HepG2 (cell line): ENCODE measurements around the gene CDHR3. TPM values are rescaled to one million over a fixed set of nuclear protein-coding genes. Genes with fewer than 3 reads are reported as not detected.

ENCODE experiments used
- ATAC-seq: fragments of 200-7000 bp; cut with Tn5 transposase; 3 replicates; pipeline ENCODE4 v1.9.1; 2020; ENCODE audit warnings: mild to moderate bottlenecking, moderate library complexity
- BruUV-seq: library from RNA; stranded (reverse); fragments of 400-500 nt; replicated peaks from 2 replicates; lab custom pipeline; 2021; lab: Mats Ljungman, UMichigan
- CTCF ChIA-PET: fragments of 300-600 bp; formaldehyde crosslinking; extraction: SDS; loops from one replicate; lab custom pipeline; 2021; ENCODE audit warnings: low total read pairs, inconsistent platforms, low intra/inter-chr PET ratio; lab: Yijun Ruan, JAX
- POLR2A ChIA-PET: fragments of 350-600 bp; sonication (Branson Sonifier 250); formaldehyde crosslinking; loops from one replicate; lab custom pipeline; 2020; ENCODE audit warnings: antibody characterized with exemption, inconsistent platforms; lab: Yijun Ruan, JAX
- DNase-seq: peaks from one replicate; pipeline ENCODE4 v3.0.0-alpha.2; 2015; ENCODE audit warnings: low spot score
- FAIRE-seq: peaks from 3 replicates; lab custom pipeline; 2011; peaks lifted over from hg19 to GRCh38; lab: Jason Lieb, UNC
- H2AFZ ChIP-seq: one replicate; pipeline ENCODE4 v1.6.1; 2011; ENCODE audit warnings: low read length, inconsistent platforms
- H3K27ac ChIP-seq: fragments of 300-600 bp; 3 replicates; pipeline ENCODE4 v1.8.0; 2011; ENCODE audit warnings: mixed run types, mild to moderate bottlenecking, mixed read lengths, low read length, inconsistent platforms; ENCODE audit not compliant: insufficient read depth; ENCODE audit errors: extremely low read length
- H3K27me3 ChIP-seq, 2 experiments: fragments of 200-600 bp in 1 of 2; 2 replicates in 1 of 2; 3 replicates in 1 of 2; pipeline versions ENCODE4 v1.6.0 to v1.8.0; 2011; ENCODE audit warnings: low read length in 2 of 2, mild to moderate bottlenecking in 2 of 2, moderate library complexity in 2 of 2, inconsistent platforms in 1 of 2; ENCODE audit not compliant: insufficient read depth in 2 of 2, control insufficient read depth in 1 of 2
- H3K36me3 ChIP-seq, 2 experiments: fragments of 200-600 bp in 1 of 2; replicated peaks in 1 of 2; 2 replicates in 1 of 2; 3 replicates in 1 of 2; pipeline versions ENCODE4 v1.5.1 to v1.8.0; 2011; ENCODE audit warnings: low read length in 2 of 2, inconsistent platforms in 1 of 2; ENCODE audit not compliant: insufficient read depth in 2 of 2, control insufficient read depth in 1 of 2
- H3K4me1 ChIP-seq: 2 replicates; pipeline ENCODE4 v1.5.1; 2012; ENCODE audit warnings: low read length, inconsistent platforms; ENCODE audit not compliant: insufficient read depth
- H3K4me2 ChIP-seq: 2 replicates; pipeline ENCODE4 v1.6.0; 2011; ENCODE audit warnings: low read depth, low read length, inconsistent platforms
- H3K4me3 ChIP-seq, 3 experiments: fragments of 200-600 bp in 1 of 3; sonication (generic), shearing (Covaris generic) in 1 of 3; replicated peaks in 1 of 3; 2 replicates each; pipeline ENCODE4 v1.5.1; 2011 to 2016; ENCODE audit warnings: low read length in 3 of 3, inconsistent platforms in 2 of 3, low read depth in 2 of 3, mild to moderate bottlenecking in 2 of 3, control low read depth in 1 of 3, mixed read lengths in 1 of 3; ENCODE audit not compliant: insufficient read depth in 1 of 3
- H3K79me2 ChIP-seq: one replicate; pipeline ENCODE4 v1.6.1; 2011; ENCODE audit warnings: low read length, inconsistent platforms; ENCODE audit not compliant: insufficient read depth
- H3K9ac ChIP-seq: 2 replicates; pipeline ENCODE4 v1.6.0; 2011; ENCODE audit warnings: mild to moderate bottlenecking, low read depth, low read length, inconsistent platforms; ENCODE audit not compliant: insufficient read depth
- H3K9me3 ChIP-seq: 2 replicates; pipeline ENCODE4 v1.5.1; 2012; ENCODE audit warnings: mild to moderate bottlenecking, low read length
- H4K20me1 ChIP-seq: 2 replicates; pipeline ENCODE4 v1.6.0; 2011; ENCODE audit warnings: inconsistent platforms, mild to moderate bottlenecking, low read length, moderate library complexity; ENCODE audit not compliant: insufficient read depth
- IRX3 ChIP-seq: sonication (generic); formaldehyde crosslinking; IDR thresholded peaks from 2 replicates; pipeline ENCODE4 v1.8.1; 2023; ENCODE audit warnings: mild to moderate bottlenecking, low read depth, missing genetic modification reagents, borderline replicate concordance
- LCORL ChIP-seq, 2 experiments: fragments of 450-650 bp in 1 of 2; sonication (generic) in 1 of 2; formaldehyde crosslinking in 1 of 2; IDR thresholded peaks; 2 replicates each; pipeline versions ENCODE4 v1.5.0 to v1.6.1; 2017 to 2020; ENCODE audit warnings: antibody characterized with exemption in 1 of 2, missing genetic modification reagents in 1 of 2
- MAZ ChIP-seq, 2 experiments: sonication (generic) in 1 of 2; formaldehyde crosslinking in 1 of 2; IDR thresholded peaks; 2 replicates each; pipeline versions ENCODE4 v1.5.0 to v1.6.1; 2012 to 2020; ENCODE audit warnings: low read depth in 2 of 2, mild to moderate bottlenecking in 2 of 2, borderline replicate concordance in 1 of 2, improper control_type of control experiment in 1 of 2, low read length in 1 of 2, missing genetic modification reagents in 1 of 2, moderate library complexity in 1 of 2
- SMARCC2 ChIP-seq: fragments of 450-650 bp; IDR thresholded peaks from 2 replicates; pipeline ENCODE4 v1.6.1; 2017; ENCODE audit warnings: antibody characterized with exemption, mild to moderate bottlenecking
- STAG1 ChIP-seq: sonication (generic); formaldehyde crosslinking; IDR thresholded peaks from 2 replicates; pipeline ENCODE4 v1.4.0; 2020; ENCODE audit warnings: missing genetic modification reagents
- XRCC5 ChIP-seq: fragments of 200-400 bp; formaldehyde crosslinking; optimal IDR thresholded peaks from 2 replicates; pipeline ENCODE3; 2017; ENCODE audit warnings: mild to moderate bottlenecking, low read length
- ZNF451 ChIP-seq: sonication (generic); formaldehyde crosslinking; IDR thresholded peaks from 2 replicates; pipeline ENCODE4 v1.5.0; 2020; ENCODE audit warnings: mild to moderate bottlenecking, missing genetic modification reagents
- ZNF501 ChIP-seq: sonication (generic); formaldehyde crosslinking; IDR thresholded peaks from 2 replicates; pipeline ENCODE4 v1.5.1; 2020; ENCODE audit warnings: mild to moderate bottlenecking, moderate library complexity, missing genetic modification reagents
- ZNF550 ChIP-seq: sonication (generic); formaldehyde crosslinking; IDR thresholded peaks from 2 replicates; pipeline ENCODE4 v1.4.0; 2020; ENCODE audit warnings: mild to moderate bottlenecking, missing genetic modification reagents, borderline replicate concordance
- ZNF883 ChIP-seq: sonication (generic); formaldehyde crosslinking; IDR thresholded peaks from 2 replicates; pipeline ENCODE4 v1.5.1; 2020; ENCODE audit warnings: mild to moderate bottlenecking, missing genetic modification reagents; ENCODE audit errors: not compliant biosample characterization
- WGBS: methylation state at CpG from one replicate; pipeline ENCODE4 v1.1.6; 2017; ENCODE audit warnings: low lambda C conversion rate; 5-methylcytosine and 5-hydroxymethylcytosine counted together
- in situ Hi-C: cut with HindIII; loops from 2 replicates; pipeline ENCODE4 v1.10.0; 2017; ENCODE audit warnings: low pct_unique_long_range_greater_than_20kb; ENCODE audit not compliant: extremely low pct_ligation_motif_present
- intact Hi-C: fragments of 100-400 bp; cut with micrococcal nuclease; formaldehyde crosslinking; loops from one replicate; pipeline ENCODE4 v1.10.0; 2022; ENCODE audit not compliant: unreplicated experiment
- polyA plus RNA-seq, 8 experiments: library from polyadenylated mRNA; depleted of rRNA in 3 of 8; stranded (reverse) in 7 of 8; unstranded in 1 of 8; fragments of >200 nt; fragmentation: Illumina TruSeq in 4 of 8; extraction: Trizol in 4 of 8; gene quantifications; 2 replicates each; pipeline versions ENCODE4 v1.2.1 to v1.2.3, GENCODE V29; 2011 to 2016; ENCODE audit warnings: low read depth in 4 of 8, missing spikeins in 1 of 8, mixed read lengths in 1 of 8; ENCODE audit not compliant: insufficient read depth in 1 of 8
- total RNA-seq, 5 experiments: library from RNA; depleted of rRNA; stranded (reverse); fragments of >200 nt; fragmentation: Illumina TruSeq; extraction: Trizol; gene quantifications; 2 replicates each; pipeline ENCODE4 v1.2.3, GENCODE V29; 2016; ENCODE audit warnings: low read depth in 1 of 5
- TF ChIP-seq, protein P1 (sequence below), 2 experiments: sonication (generic) in 1 of 2; formaldehyde crosslinking in 1 of 2; IDR thresholded peaks; 2 replicates each; pipeline versions ENCODE4 v1.4.0 to v1.6.1; 2018 to 2020; ENCODE audit warnings: missing genetic modification reagents in 2 of 2, borderline replicate concordance in 1 of 2, low read depth in 1 of 2, mild to moderate bottlenecking in 1 of 2, missing biosample characterization in 1 of 2
- TF ChIP-seq, protein P2 (sequence below): sonication (generic); formaldehyde crosslinking; IDR thresholded peaks from 2 replicates; pipeline ENCODE4 v1.5.0; 2020; ENCODE audit warnings: mild to moderate bottlenecking, missing genetic modification reagents, moderate library complexity
- TF ChIP-seq, protein P3 (sequence below): sonication (generic); formaldehyde crosslinking; IDR thresholded peaks from 2 replicates; pipeline ENCODE4 v1.5.0; 2020; ENCODE audit warnings: missing genetic modification reagents
- TF ChIP-seq, protein P4 (sequence below): sonication (generic); formaldehyde crosslinking; IDR thresholded peaks from 2 replicates; pipeline ENCODE4 v1.4.0; 2020; ENCODE audit warnings: missing genetic modification reagents

Gene CDHR3
- total and polyA plus RNA-seq, 2 of the 13 experiments (the other 11 are each of a cell fraction or from before 2014, with no cell fraction given) = 6.5 to 11.8 TPM

DNA sequence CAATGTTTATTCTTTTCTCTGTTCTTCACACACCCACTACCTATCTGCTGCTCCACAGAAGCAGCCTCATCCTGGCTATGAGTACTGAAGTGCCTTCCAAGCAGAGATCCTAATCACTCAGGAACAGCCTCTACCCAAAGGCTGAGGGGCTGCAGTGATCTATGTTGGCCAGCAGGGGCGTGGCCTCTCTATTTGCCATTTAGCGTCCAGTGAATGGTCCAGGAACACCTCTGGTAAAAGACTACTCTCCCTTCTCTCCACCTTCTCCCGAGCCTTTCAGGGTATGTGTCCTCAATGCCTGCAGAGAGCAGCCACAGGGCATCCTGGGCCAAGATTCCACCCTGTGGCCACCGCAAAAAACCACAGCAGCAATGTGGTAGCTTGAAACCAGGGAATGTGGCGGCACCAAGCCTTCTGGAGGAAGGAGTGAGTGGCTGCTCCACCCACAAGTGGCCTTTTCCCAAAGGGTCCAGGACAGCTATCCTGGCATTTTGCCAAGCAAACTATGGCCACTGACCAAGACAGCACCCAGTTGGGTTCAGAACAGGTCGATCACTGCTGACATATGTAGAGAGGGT is 78.2 kb downstream of the CDHR3 start:
- Histone ChIP-seq H4K20me1 (no peaks in the 10 kb centered on the region), H3K9me3 (no peaks in the 10 kb centered on the region), H3K27ac (no peak overlapping the region), H3K27me3 (peaks cover 0 to 12% of the 10 kb centered on the region in 2 experiments; a peak in 1 of 5 replicates), H3K4me2 (peak overlapping the region; percentile 34), H3K4me1 (peaks cover 20% of the 10 kb centered on the region), H3K9ac (no peak overlapping the region), H3K4me3 (no peak overlapping the region), H3K36me3 (no peaks in the 10 kb centered on the region), H3K79me2 (no peaks in the 10 kb centered on the region), H2AFZ (no peak overlapping the region)
- ChIA-PET CTCF (interaction anchor here (1.9 to 3.5 kb wide), 4 partner anchors 107 to 388 kb away, joined by 4 to 29 read pairs (median 14); no protein-coding TSS in a partner anchor), POLR2A (no interaction called here)
- no TSS peak for BruUV-seq
- in situ Hi-C loops (loop anchor here (5.0 kb wide), 3 partner anchors 99 to 389 kb away; no protein-coding TSS in a partner anchor), intact Hi-C loops (loop anchor here (1.0 kb wide), 1 partner anchor 107 kb away; no protein-coding TSS in a partner anchor)
- FAIRE-seq (peak; percentile 53), ATAC-seq (peak; percentile 79), DNase-seq (peak; percentile 50)
- 15% methylated on average over 5 of the region's 6 CpGs for WGBS
- TF ChIP-seq, protein P1, sequence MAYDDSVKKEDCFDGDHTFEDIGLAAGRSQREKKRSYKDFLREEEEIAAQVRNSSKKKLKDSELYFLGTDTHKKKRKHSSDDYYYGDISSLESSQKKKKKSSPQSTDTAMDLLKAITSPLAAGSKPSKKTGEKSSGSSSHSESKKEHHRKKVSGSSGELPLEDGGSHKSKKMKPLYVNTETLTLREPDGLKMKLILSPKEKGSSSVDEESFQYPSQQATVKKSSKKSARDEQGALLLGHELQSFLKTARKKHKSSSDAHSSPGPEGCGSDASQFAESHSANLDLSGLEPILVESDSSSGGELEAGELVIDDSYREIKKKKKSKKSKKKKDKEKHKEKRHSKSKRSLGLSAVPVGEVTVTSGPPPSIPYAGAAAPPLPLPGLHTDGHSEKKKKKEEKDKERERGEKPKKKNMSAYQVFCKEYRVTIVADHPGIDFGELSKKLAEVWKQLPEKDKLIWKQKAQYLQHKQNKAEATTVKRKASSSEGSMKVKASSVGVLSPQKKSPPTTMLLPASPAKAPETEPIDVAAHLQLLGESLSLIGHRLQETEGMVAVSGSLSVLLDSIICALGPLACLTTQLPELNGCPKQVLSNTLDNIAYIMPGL (CRISPR knock-in tag; IDR thresholded peaks at IDR 0.05; ENCODE audit: borderline replicate concordance in 1 of 2, low read depth in 1 of 2) = 0 out of 4 replicates have a peak, but pooled peaks of 1 of the 2 experiments have one; percentile 25
- TF ChIP-seq SMARCC2 = no peak
- TF ChIP-seq, protein P2, sequence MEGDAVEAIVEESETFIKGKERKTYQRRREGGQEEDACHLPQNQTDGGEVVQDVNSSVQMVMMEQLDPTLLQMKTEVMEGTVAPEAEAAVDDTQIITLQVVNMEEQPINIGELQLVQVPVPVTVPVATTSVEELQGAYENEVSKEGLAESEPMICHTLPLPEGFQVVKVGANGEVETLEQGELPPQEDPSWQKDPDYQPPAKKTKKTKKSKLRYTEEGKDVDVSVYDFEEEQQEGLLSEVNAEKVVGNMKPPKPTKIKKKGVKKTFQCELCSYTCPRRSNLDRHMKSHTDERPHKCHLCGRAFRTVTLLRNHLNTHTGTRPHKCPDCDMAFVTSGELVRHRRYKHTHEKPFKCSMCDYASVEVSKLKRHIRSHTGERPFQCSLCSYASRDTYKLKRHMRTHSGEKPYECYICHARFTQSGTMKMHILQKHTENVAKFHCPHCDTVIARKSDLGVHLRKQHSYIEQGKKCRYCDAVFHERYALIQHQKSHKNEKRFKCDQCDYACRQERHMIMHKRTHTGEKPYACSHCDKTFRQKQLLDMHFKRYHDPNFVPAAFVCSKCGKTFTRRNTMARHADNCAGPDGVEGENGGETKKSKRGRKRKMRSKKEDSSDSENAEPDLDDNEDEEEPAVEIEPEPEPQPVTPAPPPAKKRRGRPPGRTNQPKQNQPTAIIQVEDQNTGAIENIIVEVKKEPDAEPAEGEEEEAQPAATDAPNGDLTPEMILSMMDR (CRISPR knock-in tag) = peak; percentile 70
- TF ChIP-seq XRCC5 = peak; percentile 51
- no peak for TF ChIP-seq ZNF550 (CRISPR knock-in tag)
- no peak for TF ChIP-seq ZNF501 (CRISPR knock-in tag)
- TF ChIP-seq MAZ (IDR thresholded peaks at IDR 0.05; ENCODE audit: borderline replicate concordance, low read depth, low read length) = no peak
- peak; percentile 39; the same call in 1 of the 2 replicates for TF ChIP-seq MAZ (CRISPR knock-in tag; IDR thresholded peaks at IDR 0.05; ENCODE audit: low read depth)
- TF ChIP-seq, protein P3, sequence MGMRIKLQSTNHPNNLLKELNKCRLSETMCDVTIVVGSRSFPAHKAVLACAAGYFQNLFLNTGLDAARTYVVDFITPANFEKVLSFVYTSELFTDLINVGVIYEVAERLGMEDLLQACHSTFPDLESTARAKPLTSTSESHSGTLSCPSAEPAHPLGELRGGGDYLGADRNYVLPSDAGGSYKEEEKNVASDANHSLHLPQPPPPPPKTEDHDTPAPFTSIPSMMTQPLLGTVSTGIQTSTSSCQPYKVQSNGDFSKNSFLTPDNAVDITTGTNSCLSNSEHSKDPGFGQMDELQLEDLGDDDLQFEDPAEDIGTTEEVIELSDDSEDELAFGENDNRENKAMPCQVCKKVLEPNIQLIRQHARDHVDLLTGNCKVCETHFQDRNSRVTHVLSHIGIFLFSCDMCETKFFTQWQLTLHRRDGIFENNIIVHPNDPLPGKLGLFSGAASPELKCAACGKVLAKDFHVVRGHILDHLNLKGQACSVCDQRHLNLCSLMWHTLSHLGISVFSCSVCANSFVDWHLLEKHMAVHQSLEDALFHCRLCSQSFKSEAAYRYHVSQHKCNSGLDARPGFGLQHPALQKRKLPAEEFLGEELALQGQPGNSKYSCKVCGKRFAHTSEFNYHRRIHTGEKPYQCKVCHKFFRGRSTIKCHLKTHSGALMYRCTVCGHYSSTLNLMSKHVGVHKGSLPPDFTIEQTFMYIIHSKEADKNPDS (CRISPR knock-in tag) = no peak
- TF ChIP-seq LCORL (IDR thresholded peaks at IDR 0.05) = peak; percentile 79; the same call in 1 of the 2 replicates
- TF ChIP-seq LCORL (CRISPR knock-in tag; IDR thresholded peaks at IDR 0.05) = no peak
- no peak for TF ChIP-seq ZNF883
- TF ChIP-seq, protein P4, sequence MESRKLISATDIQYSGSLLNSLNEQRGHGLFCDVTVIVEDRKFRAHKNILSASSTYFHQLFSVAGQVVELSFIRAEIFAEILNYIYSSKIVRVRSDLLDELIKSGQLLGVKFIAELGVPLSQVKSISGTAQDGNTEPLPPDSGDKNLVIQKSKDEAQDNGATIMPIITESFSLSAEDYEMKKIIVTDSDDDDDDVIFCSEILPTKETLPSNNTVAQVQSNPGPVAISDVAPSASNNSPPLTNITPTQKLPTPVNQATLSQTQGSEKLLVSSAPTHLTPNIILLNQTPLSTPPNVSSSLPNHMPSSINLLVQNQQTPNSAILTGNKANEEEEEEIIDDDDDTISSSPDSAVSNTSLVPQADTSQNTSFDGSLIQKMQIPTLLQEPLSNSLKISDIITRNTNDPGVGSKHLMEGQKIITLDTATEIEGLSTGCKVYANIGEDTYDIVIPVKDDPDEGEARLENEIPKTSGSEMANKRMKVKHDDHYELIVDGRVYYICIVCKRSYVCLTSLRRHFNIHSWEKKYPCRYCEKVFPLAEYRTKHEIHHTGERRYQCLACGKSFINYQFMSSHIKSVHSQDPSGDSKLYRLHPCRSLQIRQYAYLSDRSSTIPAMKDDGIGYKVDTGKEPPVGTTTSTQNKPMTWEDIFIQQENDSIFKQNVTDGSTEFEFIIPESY (CRISPR knock-in tag) = 0 out of 2 replicates have a peak, but pooled peaks have one; percentile 9
- peak; percentile 47 for TF ChIP-seq STAG1 (CRISPR knock-in tag)
- no peak for TF ChIP-seq ZNF451 (CRISPR knock-in tag)
- TF ChIP-seq IRX3 (CRISPR knock-in tag) = no peak
